Measurements from ENCODE around the gene ATP6AP1.
A peak's percentile ranks its signal among the peaks of the same experiment; 100 is the strongest.

ATP6AP1 gene

GRCh38 chrX:154430916-154431315, 2.4 kb downstream of the ATP6AP1 start:
- ATAC-seq = no peak
- DNase-seq = no peak

DNA sequence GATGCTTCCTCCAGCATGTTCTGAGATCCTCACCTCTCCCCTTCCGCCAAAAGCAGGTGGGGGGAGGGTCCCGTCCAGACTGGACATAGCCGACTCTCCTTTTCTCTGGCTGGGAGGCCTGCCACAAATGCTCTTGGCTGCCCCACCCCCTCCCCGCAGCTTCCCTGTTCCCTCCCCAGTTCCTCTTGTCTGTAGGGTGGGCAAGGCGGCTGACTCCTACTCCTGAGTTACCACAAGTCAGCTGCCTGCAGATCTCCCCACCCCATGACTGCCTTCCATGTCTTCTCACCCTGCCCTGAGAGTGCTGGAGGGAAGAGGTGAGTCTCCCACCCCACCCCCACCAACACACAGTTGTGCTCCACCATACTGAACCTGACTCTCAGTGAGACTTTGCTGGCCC, 2.9 kb downstream of the ATP6AP1 start:
- no peak for DNase-seq
- no peak for ATAC-seq

- no peak for DNase-seq
- no peak for ATAC-seq
These were observed 3.7 kb downstream of the ATP6AP1 start for GRCh38 chrX:154432210-154432609.

GRCh38 chrX:154433605-154434004, 5.1 kb downstream of the ATP6AP1 start:
- ATAC-seq (no peak), DNase-seq (no peak)

DNA sequence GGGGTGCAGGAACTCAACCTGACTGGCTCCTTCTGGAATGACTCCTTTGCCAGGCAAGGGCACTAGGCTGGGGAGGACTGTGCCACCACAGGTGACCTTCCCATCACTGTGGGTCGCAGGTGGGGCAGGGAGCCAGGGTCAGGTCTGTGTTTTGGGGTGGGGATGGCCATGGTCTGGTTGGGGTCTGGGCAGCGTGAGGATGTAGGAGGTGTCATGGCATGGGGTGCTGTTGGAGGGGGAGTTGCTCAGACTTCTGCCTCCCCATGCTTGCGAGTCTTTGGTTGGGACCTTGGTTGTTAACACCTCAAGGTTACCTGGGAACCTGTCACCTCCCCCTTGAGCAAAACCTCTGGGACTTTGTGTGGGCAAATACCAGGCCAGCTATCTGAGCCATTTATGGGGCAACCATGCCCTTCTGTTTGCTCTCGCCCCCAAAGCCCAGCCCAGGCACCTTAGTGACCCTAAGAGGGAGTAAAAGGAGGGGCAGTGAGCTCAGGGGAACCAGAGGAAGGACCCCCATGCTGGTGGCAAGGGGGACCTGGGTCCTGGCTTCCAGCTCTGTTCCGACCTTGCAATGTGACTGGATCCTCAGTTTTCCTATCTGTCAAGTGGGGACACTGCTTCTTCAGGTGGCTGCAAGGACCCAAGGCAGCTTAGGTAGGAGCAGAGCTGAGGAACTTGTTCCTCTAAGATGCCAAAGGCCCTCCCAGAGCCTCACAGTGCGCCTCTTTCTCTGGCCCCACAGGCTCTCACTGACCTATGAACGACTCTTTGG, 6.1 kb downstream of the ATP6AP1 start:
- ATAC-seq (no peak), DNase-seq (no peak)

DNA sequence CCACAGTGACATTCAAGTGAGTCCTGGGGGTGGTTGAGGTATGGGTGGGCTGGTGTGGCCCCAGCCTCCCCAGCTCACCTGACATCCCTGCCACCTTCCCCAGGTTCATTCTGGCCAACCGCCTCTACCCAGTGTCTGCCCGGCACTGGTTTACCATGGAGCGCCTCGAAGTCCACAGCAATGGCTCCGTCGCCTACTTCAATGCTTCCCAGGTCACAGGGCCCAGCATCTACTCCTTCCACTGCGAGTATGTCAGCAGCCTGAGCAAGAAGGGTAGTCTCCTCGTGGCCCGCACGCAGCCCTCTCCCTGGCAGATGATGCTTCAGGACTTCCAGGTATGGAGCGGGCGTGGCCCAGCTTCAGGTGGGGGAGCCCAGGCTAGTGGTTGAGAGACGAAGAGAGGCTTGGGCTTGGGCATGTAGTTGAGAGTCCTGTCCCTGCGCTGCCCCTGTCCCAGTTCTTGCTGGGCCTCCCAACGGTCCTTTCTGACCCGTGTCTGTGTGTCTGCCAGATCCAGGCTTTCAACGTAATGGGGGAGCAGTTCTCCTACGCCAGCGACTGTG, 6.8 kb downstream of the ATP6AP1 start:
- DNase-seq (no peak), ATAC-seq (no peak)

DNA sequence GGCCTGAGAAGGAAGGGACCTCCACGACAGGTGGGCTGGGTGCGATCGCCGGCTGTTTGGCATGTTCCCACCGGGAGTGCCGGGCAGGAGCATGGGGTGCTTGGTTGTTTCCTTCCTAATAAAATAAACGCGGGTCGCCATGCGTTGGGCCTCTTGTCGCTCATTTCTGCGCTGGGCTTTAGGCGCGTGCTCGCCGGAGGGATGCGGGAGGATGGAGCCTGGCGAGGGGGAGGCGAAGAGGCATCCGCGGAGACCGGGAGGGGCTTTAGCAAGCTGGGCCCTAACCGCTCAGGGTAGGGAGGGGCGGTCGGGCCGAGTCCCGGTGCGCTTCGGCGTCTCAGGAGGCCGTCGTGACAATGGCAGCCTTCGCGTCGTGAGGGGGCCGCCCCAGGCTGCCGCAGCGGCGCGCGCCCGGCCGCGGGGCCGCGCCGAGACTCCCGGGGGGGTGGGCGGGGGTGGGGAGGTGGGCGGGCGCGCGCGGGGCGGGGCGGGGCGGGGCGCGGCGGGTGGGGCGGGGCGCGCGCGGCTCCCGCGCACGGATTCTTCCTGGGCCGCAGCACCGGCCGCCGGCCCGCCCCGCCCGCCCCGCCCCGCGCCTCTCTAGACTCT, 8.0 kb downstream of the ATP6AP1 start:
- ATAC-seq (peak; percentile 58), DNase-seq (peak; percentile 51)

- DNase-seq (peak; percentile 64), ATAC-seq (peak; percentile 39)
These were observed 8.7 kb downstream of the ATP6AP1 start, which contains the start of gene GDI1 for GRCh38 chrX:154436983-154437752. Gene GDI1, plus strand, starts transcription at chrX:154437154. Its CDS starts 101 bp downstream, at chrX:154437255.

DNA sequence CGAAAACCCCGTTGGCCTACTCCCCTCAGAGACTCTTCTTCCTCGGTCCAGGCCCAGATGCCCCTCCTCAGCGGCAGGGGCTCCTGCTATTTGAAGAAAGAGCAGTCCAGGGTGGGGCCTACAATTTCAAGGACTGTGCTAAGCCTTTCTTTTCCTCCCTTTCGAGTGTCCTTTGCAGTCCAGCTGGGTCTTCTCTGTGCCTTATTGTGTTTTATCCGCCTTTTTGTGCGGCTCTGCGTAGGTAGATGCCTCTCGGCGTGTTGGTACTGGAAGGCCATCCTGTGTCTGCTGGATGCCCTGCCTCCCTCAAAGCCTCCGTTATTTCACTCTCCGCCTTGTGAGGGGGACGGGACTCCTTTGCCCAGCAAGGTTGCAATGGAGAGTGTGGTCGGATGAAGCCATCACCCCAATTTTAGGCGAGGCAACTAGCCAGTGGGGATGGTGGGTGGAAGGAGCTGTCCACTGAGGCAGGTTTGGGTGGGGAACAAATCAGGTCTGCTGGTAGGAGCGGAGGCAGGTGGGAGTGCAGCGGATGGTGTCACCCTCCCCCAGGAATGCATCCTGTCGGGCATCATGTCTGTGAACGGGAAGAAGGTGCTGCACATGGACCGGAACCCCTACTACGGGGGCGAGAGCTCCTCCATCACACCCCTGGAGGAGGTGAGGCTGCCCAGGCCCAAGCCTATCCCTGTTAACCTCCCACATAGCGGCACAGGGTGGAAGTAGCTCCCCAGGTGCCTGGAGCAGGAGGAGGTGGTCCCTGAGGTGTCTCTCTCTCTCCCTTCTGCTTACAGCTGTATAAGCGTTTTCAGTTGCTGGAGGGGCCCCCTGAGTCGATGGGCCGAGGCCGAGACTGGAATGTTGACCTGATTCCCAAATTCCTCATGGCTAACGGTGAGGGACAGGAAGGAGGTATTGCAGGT, 9.8 kb downstream of the ATP6AP1 start:
- no peak for ATAC-seq

DNA sequence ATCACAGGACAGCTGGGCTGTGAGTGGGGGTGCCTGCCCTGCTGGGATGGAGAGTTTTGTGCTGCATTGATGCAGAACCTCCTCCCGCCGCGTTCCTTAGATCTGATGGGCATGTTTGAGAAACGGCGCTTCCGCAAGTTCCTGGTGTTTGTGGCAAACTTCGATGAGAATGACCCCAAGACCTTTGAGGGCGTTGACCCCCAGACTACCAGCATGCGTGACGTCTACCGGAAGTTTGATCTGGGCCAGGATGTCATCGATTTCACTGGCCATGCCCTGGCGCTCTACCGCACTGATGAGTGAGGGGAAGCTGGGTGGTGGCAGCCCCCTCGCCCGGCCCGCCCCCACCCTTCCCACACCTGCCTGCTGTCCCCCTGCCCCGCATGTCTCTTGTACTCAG, 11.4 kb downstream of the ATP6AP1 start:
- ATAC-seq (no peak), DNase-seq (no peak)

More for the DNA sequence above, 9.8 kb downstream of the ATP6AP1 start:
- DNase-seq = no peak

DNA sequence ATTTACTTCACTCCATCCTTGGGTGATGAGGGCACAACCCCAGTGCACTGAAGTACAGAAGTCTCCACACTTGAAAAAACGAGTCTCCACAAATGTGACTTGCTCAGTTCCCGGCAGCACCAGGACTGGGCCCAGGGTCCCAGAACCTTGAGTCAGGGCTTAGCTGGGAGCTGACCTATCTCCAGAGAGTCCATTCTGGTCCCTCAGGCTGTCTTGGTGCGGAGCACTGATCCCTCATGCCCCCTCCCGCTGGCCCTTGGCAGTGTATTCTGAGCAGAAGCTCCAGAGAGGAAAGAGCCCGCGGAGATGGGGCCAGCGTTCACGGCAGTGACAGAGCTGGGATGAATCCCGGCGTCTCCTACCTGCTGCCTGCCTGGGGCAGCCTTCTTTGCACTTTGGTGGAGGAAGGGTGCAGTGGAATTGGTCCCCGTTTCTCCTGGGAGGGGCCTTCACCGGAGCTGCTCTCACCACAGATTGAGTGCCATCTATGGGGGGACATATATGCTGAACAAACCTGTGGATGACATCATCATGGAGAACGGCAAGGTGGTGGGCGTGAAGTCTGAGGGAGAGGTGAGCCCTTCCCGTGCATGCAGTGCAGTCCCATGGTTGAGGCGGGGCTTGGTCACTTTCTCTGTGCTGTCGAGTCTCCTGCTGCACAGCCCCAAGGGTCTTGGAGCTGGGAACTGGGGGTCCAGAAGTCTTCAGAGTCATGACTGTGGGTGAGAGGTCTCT, 12.3 kb downstream of the ATP6AP1 start:
- no peak for DNase-seq
- no peak for ATAC-seq

- DNase-seq (no peak), ATAC-seq (no peak)
These were observed 13.1 kb downstream of the ATP6AP1 start for GRCh38 chrX:154441564-154441963.

GRCh38 chrX:154441984-154442707, 13.7 kb downstream of the ATP6AP1 start:
- DNase-seq (no peak), ATAC-seq (no peak)

- ATAC-seq (no peak), DNase-seq (no peak)
These were observed 15.0 kb downstream of the ATP6AP1 start for GRCh38 chrX:154443479-154443910.

DNA sequence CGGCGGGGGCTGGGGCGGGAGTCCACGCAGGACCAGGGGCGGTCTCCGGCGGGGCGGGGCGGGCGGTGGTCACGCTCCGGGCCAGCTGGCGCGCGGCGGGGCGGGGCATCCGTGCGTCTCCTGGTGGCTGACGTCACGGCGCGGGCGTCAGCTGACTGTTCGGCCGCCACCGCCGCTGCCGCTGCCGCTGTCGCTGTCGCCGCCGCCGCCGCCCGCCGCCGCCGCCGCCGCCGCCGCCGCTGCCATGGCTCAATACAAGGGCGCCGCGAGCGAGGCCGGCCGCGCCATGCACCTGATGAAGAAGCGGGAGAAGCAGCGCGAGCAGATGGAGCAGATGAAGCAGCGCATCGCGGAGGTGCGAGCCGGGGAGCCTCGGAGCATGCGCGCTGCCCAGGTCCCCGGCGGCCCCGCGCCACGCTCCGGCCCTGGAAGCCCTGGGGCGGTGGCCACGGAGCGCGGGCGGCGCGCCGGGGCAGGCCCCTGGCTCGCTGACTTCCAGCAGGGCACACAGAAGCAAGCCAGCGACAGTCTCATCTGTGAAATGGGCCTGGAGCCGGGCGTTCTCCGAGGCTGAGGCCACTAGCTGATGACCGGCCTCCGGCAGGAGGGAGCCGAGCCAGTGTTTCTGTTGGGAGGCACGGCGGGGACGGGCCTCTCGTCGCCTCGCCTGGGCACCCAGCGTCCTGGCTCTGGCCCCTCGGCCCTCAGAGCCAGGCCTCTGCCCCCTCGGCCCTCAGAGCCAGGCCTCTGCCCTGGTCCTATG, 15.7 kb downstream of the ATP6AP1 start, which contains the start of gene FAM50A:
Gene FAM50A, plus strand, starts transcription at position 150 of the 763 bp plus-strand sequence. Its CDS starts 95 bp downstream, at position 245.
- peak; percentile 81 for DNase-seq
- peak; percentile 80 for ATAC-seq

DNA sequence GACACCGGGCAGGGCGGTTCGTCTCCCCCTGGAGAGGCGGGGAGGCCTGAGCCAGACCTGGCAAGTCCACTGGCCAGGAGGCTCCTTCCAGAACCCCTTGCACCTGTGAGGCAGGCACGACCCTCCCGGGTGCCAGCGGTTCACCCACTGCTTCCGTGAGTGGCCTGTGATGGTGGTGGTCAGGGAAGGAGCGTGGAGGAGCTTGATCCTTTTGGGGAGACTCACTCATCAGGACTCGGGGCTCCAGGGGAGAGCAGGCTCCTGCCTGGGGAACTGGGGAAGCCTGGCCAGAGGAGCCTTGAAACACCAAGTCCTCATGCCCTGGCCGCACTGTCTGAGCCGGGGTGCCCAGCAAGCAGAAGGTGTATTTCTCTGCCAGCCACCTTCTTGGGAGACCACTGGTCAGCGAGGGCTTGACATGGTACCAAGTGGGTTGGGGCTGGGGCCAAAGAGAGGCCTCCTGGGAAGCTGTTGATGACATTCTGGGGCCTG, 16.3 kb downstream of the ATP6AP1 start:
- ATAC-seq (no peak), DNase-seq (no peak)

DNA sequence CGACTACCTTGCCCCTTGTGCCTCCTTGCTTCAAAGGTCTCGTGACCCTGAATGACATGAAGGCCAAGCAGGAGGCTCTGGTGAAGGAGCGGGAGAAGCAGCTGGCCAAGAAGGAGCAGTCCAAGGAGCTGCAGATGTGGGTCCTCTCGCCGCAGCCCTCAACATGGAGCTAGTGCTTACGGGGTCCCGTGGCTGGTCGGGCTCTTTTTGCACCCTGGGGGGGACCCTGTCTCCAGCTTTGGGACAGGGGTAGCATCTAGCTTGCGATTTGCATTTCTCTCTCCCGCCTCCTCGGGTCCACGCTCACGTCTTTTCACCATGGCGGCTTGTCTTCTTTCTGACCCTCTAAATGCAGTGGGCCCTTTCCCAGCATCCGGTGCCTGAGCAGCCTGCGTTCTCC, 17.3 kb downstream of the ATP6AP1 start:
- no peak for ATAC-seq
- DNase-seq = no peak

DNA sequence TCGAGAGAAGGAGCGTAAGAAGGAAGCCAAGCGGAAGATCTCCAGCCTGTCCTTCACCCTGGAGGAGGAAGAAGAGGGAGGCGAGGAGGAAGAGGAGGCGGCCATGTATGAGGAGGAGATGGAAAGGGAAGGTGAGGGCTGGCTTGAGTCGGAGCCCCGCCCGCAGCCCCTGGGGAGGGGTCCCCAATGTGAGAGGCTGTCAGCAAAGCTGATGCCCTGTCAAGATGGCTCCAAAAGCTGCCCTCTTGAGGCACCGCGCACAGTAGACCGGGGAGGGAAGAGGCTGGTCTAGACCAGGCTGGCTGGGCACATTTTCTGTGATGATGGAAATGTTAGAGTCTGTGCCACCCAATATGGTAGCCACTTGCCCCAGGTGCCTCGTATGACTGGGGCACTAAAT, 18.0 kb downstream of the ATP6AP1 start:
- DNase-seq = no peak
- no peak for ATAC-seq

- DNase-seq (no peak), ATAC-seq (no peak)
These were observed 20.0 kb downstream of the ATP6AP1 start for GRCh38 chrX:154448484-154448883.
